ENCODE data around the gene STH.
"Not testable (repeated sequence)": the region's sequence is repeated elsewhere in the genome, so short reads cannot be mapped to it uniquely, and the experiment has no call there.

STH gene

DNA sequence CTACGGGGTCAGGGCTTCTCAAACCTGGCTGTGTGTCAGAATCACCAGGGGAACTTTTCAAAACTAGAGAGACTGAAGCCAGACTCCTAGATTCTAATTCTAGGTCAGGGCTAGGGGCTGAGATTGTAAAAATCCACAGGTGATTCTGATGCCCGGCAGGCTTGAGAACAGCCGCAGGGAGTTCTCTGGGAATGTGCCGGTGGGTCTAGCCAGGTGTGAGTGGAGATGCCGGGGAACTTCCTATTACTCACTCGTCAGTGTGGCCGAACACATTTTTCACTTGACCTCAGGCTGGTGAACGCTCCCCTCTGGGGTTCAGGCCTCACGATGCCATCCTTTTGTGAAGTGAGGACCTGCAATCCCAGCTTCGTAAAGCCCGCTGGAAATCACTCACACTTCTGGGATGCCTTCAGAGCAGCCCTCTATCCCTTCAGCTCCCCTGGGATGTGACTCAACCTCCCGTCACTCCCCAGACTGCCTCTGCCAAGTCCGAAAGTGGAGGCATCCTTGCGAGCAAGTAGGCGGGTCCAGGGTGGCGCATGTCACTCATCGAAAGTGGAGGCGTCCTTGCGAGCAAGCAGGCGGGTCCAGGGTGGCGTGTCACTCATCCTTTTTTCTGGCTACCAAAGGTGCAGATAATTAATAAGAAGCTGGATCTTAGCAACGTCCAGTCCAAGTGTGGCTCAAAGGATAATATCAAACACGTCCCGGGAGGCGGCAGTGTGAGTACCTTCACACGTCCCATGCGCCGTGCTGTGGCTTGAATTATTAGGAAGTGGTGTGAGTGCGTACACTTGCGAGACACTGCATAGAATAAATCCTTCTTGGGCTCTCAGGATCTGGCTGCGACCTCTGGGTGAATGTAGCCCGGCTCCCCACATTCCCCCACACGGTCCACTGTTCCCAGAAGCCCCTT lies 10.9 kb downstream of the STH start:
- DNase-seq, result no peak

DNA sequence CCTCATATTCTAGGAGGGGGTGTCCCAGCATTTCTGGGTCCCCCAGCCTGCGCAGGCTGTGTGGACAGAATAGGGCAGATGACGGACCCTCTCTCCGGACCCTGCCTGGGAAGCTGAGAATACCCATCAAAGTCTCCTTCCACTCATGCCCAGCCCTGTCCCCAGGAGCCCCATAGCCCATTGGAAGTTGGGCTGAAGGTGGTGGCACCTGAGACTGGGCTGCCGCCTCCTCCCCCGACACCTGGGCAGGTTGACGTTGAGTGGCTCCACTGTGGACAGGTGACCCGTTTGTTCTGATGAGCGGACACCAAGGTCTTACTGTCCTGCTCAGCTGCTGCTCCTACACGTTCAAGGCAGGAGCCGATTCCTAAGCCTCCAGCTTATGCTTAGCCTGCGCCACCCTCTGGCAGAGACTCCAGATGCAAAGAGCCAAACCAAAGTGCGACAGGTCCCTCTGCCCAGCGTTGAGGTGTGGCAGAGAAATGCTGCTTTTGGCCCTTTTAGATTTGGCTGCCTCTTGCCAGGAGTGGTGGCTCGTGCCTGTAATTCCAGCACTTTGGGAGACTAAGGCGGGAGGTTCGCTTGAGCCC lies 11.6 kb downstream of the STH start:
- DNase-seq, result no peak

DNA sequence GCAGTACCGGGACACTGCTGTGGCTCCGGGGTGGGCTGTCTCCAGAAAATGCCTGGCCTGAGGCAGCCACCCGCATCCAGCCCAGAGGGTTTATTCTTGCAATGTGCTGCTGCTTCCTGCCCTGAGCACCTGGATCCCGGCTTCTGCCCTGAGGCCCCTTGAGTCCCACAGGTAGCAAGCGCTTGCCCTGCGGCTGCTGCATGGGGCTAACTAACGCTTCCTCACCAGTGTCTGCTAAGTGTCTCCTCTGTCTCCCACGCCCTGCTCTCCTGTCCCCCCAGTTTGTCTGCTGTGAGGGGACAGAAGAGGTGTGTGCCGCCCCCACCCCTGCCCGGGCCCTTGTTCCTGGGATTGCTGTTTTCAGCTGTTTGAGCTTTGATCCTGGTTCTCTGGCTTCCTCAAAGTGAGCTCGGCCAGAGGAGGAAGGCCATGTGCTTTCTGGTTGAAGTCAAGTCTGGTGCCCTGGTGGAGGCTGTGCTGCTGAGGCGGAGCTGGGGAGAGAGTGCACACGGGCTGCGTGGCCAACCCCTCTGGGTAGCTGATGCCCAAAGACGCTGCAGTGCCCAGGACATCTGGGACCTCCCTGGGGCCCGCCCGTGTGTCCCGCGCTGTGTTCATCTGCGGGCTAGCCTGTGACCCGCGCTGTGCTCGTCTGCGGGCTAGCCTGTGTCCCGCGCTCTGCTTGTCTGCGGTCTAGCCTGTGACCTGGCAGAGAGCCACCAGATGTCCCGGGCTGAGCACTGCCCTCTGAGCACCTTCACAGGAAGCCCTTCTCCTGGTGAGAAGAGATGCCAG lies 12.9 kb downstream of the STH start:
- no peak for DNase-seq

DNA sequence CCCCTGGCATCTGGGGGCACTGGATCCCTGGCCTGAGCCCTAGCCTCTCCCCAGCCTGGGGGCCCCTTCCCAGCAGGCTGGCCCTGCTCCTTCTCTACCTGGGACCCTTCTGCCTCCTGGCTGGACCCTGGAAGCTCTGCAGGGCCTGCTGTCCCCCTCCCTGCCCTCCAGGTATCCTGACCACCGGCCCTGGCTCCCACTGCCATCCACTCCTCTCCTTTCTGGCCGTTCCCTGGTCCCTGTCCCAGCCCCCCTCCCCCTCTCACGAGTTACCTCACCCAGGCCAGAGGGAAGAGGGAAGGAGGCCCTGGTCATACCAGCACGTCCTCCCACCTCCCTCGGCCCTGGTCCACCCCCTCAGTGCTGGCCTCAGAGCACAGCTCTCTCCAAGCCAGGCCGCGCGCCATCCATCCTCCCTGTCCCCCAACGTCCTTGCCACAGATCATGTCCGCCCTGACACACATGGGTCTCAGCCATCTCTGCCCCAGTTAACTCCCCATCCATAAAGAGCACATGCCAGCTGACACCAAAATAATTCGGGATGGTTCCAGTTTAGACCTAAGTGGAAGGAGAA lies 13.5 kb downstream of the STH start:
- no peak for DNase-seq

DNA sequence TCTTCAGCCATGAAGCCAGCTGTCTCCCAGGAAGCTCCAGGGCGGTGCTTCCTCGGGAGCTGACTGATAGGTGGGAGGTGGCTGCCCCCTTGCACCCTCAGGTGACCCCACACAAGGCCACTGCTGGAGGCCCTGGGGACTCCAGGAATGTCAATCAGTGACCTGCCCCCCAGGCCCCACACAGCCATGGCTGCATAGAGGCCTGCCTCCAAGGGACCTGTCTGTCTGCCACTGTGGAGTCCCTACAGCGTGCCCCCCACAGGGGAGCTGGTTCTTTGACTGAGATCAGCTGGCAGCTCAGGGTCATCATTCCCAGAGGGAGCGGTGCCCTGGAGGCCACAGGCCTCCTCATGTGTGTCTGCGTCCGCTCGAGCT lies 14.1 kb downstream of the STH start:
- DNase-seq, result no peak

DNA sequence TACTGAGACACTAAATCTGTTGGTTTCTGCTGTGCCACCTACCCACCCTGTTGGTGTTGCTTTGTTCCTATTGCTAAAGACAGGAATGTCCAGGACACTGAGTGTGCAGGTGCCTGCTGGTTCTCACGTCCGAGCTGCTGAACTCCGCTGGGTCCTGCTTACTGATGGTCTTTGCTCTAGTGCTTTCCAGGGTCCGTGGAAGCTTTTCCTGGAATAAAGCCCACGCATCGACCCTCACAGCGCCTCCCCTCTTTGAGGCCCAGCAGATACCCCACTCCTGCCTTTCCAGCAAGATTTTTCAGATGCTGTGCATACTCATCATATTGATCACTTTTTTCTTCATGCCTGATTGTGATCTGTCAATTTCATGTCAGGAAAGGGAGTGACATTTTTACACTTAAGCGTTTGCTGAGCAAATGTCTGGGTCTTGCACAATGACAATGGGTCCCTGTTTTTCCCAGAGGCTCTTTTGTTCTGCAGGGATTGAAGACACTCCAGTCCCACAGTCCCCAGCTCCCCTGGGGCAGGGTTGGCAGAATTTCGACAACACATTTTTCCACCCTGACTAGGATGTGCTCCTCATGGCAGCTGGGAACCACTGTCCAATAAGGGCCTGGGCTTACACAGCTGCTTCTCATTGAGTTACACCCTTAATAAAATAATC lies 14.6 kb downstream of the STH start:
- no peak for DNase-seq

DNA sequence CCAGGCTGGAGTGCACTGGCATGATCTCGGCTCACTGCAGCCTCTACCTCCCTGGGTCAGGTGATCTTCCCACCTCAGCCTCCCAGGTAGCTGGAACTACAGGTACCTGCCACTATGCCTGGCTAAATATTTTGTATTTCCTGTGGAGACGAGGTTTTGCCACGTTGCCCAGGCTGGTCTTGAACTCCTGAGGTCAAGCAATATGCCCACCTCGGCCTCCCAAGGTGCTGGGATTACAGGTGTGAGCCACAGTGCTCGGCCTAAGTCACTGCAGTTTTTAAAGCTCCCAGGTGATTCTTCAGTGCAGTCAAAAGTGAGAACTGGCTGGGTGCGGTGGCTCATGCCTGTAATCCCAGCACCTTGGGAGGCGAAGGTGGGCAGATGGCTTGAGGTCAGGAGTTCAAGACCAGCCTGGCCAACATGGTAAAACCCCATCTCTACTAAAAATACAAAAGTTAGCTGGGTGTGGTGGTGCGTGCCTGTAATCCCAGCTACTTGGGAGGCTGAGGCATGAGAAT lies 20.4 kb downstream of the STH start:
- DNase-seq, result not testable (repeated sequence)

DNA sequence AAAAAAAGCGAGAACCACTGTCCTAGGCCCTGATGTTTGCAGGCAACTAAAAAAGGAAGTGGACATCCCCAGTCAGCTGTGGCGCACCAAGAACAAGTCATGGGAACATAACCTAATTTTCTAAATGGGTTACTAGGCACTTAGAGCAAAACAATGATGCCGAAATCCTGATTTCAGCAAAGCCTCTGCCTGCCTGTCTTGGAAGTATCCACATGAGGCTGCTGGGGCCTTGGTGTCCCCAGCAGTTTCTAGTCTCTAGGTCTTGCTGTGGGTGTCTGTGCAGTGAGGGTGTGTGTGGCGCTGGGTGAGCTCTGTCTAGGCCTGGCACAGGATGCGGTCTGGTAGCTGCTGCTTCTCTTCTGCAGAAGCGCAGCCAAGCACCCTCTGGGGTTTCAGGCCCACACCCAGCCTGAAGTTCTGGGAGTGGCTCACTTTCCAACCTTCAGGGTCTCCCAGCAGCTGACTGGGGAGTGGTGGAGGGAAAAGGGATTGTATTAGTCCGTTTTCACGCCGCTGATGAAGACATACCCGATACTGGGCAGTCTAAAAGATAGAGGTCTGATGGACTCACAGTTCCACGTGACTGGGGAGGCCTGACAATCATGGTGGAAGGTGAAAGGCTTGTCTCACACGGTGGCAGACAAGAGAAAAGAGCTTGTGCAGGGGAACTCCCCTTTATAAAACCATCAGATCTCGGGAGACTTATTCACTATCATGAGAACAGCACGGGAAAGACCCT lies 21.1 kb downstream of the STH start:
- DNase-seq, result peak; percentile 69

DNA sequence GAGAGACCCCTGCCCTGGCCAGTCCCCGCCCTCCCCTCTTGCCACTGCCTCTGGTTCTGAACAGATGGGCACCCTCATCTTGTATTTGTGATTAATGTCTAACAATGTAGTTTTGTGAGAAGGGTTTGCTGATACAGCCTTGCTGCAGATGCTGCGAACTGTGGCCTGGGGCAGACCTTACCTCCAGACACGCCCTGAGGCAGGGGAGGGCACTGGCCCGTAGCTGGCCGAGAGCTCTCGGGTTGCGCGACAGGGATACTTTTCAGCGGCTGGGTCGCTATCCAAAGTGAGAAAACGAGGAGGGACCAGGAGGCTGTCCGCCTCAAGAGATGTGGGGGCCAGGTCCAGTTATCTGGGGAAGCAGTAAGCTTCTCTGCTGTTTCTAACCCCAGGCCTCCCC lies 21.9 kb downstream of the STH start:
- DNase-seq, result no peak

DNA sequence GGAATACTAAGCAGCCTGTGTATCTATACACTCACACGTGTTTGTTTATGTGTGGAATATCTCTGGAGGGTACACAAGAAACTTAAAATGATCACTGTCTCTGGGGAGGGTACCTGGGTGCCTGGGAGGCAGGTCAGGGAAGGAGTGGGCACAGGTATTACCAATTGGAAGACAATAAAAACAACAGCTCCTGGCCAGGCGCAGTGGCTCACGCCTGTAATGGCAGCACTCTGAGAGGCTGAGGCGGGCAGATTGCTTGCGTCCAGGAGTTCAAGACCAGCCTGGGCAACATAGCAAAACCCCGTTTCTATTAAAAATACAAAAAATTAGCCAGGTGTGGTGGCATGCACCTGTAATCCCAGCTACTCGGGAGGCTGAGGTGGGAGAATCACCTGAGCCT lies 24.3 kb downstream of the STH start:
- not testable (repeated sequence) for DNase-seq

DNA sequence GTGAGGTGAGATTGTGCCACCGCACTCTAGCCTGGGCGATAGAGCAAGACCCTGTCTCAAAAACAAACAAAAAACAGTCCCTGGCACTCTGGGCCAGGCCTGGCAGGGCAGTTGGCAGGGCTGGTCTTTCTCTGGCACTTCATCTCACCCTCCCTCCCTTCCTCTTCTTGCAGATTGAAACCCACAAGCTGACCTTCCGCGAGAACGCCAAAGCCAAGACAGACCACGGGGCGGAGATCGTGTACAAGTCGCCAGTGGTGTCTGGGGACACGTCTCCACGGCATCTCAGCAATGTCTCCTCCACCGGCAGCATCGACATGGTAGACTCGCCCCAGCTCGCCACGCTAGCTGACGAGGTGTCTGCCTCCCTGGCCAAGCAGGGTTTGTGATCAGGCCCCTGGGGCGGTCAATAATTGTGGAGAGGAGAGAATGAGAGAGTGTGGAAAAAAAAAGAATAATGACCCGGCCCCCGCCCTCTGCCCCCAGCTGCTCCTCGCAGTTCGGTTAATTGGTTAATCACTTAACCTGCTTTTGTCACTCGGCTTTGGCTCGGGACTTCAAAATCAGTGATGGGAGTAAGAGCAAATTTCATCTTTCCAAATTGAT lies 24.8 kb downstream of the STH start:
- no peak for DNase-seq

DNA sequence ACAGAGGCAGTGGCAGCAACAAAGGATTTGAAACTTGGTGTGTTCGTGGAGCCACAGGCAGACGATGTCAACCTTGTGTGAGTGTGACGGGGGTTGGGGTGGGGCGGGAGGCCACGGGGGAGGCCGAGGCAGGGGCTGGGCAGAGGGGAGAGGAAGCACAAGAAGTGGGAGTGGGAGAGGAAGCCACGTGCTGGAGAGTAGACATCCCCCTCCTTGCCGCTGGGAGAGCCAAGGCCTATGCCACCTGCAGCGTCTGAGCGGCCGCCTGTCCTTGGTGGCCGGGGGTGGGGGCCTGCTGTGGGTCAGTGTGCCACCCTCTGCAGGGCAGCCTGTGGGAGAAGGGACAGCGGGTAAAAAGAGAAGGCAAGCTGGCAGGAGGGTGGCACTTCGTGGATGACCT lies 25.5 kb downstream of the STH start:
- no peak for DNase-seq

DNA sequence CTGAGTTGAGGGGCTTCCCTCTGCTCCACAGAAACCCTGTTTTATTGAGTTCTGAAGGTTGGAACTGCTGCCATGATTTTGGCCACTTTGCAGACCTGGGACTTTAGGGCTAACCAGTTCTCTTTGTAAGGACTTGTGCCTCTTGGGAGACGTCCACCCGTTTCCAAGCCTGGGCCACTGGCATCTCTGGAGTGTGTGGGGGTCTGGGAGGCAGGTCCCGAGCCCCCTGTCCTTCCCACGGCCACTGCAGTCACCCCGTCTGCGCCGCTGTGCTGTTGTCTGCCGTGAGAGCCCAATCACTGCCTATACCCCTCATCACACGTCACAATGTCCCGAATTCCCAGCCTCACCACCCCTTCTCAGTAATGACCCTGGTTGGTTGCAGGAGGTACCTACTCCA lies 26.0 kb downstream of the STH start:
- DNase-seq, result no peak

DNA sequence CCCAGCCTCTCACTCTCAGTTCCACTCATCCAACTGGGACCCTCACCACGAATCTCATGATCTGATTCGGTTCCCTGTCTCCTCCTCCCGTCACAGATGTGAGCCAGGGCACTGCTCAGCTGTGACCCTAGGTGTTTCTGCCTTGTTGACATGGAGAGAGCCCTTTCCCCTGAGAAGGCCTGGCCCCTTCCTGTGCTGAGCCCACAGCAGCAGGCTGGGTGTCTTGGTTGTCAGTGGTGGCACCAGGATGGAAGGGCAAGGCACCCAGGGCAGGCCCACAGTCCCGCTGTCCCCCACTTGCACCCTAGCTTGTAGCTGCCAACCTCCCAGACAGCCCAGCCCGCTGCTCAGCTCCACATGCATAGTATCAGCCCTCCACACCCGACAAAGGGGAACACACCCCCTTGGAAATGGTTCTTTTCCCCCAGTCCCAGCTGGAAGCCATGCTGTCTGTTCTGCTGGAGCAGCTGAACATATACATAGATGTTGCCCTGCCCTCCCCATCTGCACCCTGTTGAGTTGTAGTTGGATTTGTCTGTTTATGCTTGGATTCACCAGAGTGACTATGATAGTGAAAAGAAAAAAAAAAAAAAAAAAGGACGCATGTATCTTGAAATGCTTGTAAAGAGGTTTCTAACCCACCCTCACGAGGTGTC lies 26.6 kb downstream of the STH start:
- DNase-seq, result no peak

DNA sequence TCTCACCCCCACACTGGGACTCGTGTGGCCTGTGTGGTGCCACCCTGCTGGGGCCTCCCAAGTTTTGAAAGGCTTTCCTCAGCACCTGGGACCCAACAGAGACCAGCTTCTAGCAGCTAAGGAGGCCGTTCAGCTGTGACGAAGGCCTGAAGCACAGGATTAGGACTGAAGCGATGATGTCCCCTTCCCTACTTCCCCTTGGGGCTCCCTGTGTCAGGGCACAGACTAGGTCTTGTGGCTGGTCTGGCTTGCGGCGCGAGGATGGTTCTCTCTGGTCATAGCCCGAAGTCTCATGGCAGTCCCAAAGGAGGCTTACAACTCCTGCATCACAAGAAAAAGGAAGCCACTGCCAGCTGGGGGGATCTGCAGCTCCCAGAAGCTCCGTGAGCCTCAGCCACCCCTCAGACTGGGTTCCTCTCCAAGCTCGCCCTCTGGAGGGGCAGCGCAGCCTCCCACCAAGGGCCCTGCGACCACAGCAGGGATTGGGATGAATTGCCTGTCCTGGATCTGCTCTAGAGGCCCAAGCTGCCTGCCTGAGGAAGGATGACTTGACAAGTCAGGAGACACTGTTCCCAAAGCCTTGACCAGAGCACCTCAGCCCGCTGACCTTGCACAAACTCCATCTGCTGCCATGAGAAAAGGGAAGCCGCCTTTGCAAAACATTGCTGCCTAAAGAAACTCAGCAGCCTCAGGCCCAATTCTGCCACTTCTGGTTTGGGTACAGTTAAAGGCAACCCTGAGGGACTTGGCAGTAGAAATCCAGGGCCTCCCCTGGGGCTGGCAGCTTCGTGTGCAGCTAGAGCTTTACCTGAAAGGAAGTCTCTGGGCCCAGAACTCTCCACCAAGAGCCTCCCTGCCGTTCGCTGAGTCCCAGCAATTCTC lies 27.4 kb downstream of the STH start:
- DNase-seq, result no peak

DNA sequence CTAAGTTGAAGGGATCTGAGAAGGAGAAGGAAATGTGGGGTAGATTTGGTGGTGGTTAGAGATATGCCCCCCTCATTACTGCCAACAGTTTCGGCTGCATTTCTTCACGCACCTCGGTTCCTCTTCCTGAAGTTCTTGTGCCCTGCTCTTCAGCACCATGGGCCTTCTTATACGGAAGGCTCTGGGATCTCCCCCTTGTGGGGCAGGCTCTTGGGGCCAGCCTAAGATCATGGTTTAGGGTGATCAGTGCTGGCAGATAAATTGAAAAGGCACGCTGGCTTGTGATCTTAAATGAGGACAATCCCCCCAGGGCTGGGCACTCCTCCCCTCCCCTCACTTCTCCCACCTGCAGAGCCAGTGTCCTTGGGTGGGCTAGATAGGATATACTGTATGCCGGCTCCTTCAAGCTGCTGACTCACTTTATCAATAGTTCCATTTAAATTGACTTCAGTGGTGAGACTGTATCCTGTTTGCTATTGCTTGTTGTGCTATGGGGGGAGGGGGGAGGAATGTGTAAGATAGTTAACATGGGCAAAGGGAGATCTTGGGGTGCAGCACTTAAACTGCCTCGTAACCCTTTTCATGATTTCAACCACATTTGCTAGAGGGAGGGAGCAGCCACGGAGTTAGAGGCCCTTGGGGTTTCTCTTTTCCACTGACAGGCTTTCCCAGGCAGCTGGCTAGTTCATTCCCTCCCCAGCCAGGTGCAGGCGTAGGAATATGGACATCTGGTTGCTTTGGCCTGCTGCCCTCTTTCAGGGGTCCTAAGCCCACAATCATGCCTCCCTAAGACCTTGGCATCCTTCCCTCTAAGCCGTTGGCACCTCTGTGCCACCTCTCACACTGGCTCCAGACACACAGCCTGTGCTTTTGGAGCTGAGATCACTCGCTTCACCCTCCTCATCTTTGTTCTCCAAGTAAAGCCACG lies 28.3 kb downstream of the STH start:
- no peak for DNase-seq

DNA sequence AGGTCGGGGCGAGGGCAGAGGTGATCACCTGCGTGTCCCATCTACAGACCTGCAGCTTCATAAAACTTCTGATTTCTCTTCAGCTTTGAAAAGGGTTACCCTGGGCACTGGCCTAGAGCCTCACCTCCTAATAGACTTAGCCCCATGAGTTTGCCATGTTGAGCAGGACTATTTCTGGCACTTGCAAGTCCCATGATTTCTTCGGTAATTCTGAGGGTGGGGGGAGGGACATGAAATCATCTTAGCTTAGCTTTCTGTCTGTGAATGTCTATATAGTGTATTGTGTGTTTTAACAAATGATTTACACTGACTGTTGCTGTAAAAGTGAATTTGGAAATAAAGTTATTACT lies 28.9 kb downstream of the STH start:
- no peak for DNase-seq

DNA sequence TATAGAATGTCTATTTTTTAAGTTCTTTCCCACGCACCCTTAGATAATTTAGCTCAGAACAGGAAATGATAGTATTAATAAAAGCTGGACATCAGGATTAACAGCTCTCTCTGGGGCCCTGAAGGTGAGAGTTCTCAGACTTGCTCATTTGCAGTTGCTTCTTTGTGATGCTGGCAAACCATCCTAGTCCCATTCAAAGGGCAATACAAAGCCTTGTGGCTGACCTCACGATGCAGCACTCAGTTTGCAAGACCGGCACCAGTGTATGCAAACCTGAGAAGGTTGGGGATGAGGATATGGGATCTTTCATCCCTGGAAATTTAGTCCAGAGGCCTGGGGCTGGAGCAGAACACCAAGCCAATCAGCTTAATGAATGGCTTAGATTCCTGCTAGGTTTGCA lies 29.3 kb downstream of the STH start:
- DNase-seq, result no peak
